SU-DHL-6 (cell line): Measurements from ENCODE around the gene SGK1.
A peak's percentile ranks its signal among the peaks of the same experiment; 100 is the strongest.
"Not testable (repeated sequence)": the region's sequence is repeated elsewhere in the genome, so short reads cannot be mapped to it uniquely, and the experiment has no call there.

Experiments
- H2AFZ ChIP-seq: fragments of 200-600 bp; sonication (generic); 2 replicates; pipeline ENCODE4 v1.6.1; 2014; ENCODE audit warnings: low read depth, mild to moderate bottlenecking, moderate library complexity, mixed read lengths, antibody characterized with exemption, low read length; ENCODE audit not compliant: severe bottlenecking
- H3F3A ChIP-seq: fragments of 200-600 bp; shearing (Covaris generic); 2 replicates; pipeline ENCODE4 v1.6.0; 2016; ENCODE audit warnings: antibody characterized with exemption, mild to moderate bottlenecking; ENCODE audit not compliant: insufficient read depth
- H3K27ac ChIP-seq: fragments of 200-600 bp; sonication (generic); 2 replicates; pipeline ENCODE4 v1.5.1; 2016; ENCODE audit warnings: low read depth, mild to moderate bottlenecking, low read length, moderate library complexity, mixed read lengths
- H3K27me3 ChIP-seq: fragments of 200-600 bp; sonication (generic), shearing (Covaris generic); 2 replicates; pipeline ENCODE4 v1.6.0; 2014; ENCODE audit warnings: mild to moderate bottlenecking, low read length
- H3K36me3 ChIP-seq: fragments of 200-600 bp; sonication (generic); 2 replicates; pipeline ENCODE4 v1.6.1; 2014; ENCODE audit warnings: mild to moderate bottlenecking, low read length, mixed read lengths
- H3K4me2 ChIP-seq: fragments of 300-600, 200-600 bp; shearing (Covaris generic), sonication (generic); 2 replicates; pipeline ENCODE4 v1.6.0; 2014; ENCODE audit warnings: low read length, low read depth, mild to moderate bottlenecking; ENCODE audit not compliant: poor library complexity, severe bottlenecking
- H3K4me3 ChIP-seq: fragments of 200-600 bp; sonication (generic); 2 replicates; pipeline ENCODE4 v1.5.1; 2014; ENCODE audit warnings: antibody characterized with exemption, low read length, mild to moderate bottlenecking, mixed read lengths; ENCODE audit not compliant: insufficient read depth, poor library complexity, severe bottlenecking
- H3K79me2 ChIP-seq: fragments of 200-600 bp; sonication (generic); 2 replicates; pipeline ENCODE4 v1.6.1; 2014; ENCODE audit warnings: mild to moderate bottlenecking, low read length, moderate library complexity; ENCODE audit not compliant: insufficient read depth
- H3K9ac ChIP-seq: fragments of 200-600 bp; sonication (generic); 2 replicates; pipeline ENCODE4 v1.7.0; 2014; ENCODE audit warnings: mild to moderate bottlenecking, low read length
- H3K9me2 ChIP-seq: fragments of 200-600 bp; sonication (generic); replicated peaks from 2 replicates; pipeline ENCODE4 v1.6.1; 2014; ENCODE audit warnings: low read length; ENCODE audit not compliant: insufficient read depth
- H3K9me3 ChIP-seq: fragments of 200-600 bp; sonication (generic); 2 replicates; pipeline ENCODE4 v1.6.1; 2014; ENCODE audit warnings: low read length, mixed read lengths; ENCODE audit not compliant: insufficient read depth
- H4K20me1 ChIP-seq: fragments of 200-600 bp; sonication (generic); 2 replicates; pipeline ENCODE4 v1.6.1; 2014; ENCODE audit warnings: low read depth, mild to moderate bottlenecking, antibody characterized with exemption, low read length, moderate library complexity, mixed read lengths
- CTCF ChIP-seq: fragments of 200-600 bp; sonication (generic); IDR thresholded peaks from one replicate; pipeline ENCODE4 v1.5.1; 2017; ENCODE audit warnings: antibody characterized with exemption, mild to moderate bottlenecking, low read length, moderate library complexity; ENCODE audit not compliant: insufficient read depth, poor library complexity, severe bottlenecking
- EZH2phosphoT487 ChIP-seq: fragments of 200-600 bp; sonication (generic), shearing (Covaris generic); conservative IDR thresholded peaks from 2 replicates; pipeline ENCODE4 v1.6.1; 2018; ENCODE audit warnings: mild to moderate bottlenecking, antibody characterized with exemption, low read length, moderate library complexity, mixed read lengths

The SGK1 gene

DNA sequence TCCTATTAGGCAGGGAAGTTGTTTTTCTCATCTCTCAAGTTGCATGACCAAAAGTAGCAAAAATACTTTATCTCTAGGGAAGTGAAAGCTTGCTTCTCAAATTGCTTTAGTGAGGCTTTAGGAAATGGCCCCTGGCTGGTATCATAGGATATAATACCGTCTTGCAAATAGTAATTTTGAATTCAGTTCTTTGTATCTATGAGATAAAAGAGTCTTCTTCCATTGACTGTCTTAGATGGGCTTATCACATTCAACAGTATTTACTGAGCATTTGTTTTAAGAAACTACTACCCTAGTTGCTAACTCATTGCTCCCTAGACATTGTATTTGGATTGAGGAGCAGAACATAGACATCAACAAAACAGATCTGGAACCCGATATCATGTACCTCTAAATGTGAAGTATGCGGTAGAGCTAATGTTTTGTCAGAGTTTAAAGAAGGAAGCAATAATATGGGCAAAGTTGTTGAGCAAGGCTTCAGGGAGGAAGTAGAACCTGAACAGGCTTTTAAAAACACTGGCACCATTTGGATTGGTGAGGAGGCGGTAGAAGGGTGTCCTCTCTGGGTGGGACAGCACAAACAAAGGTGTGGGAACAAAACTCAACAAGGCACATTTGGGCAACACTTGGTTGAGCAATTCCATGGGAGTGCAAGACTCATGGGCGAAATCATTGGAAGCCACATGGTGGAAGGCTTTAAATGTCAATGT, 101.5 kb downstream of the SGK1 start:
- no peaks in the 10 kb centered on the region for H3K9me2 ChIP-seq
- TF ChIP-seq EZH2phosphoT487 (no peak), CTCF (no peak)
- peak overlapping the region; percentile 6 for H2AFZ ChIP-seq
- no peaks in the 10 kb centered on the region for H3K27me3 ChIP-seq
- H3K79me2 ChIP-seq, result no peaks in the 10 kb centered on the region
- H4K20me1 ChIP-seq, result no peaks in the 10 kb centered on the region
- peaks cover 74% of the 10 kb centered on the region for H3F3A ChIP-seq
- H3K4me2 ChIP-seq, result peak overlapping the region; percentile 64
- no peaks in the 10 kb centered on the region for H3K9me3 ChIP-seq
- no peaks in the 10 kb centered on the region for H3K36me3 ChIP-seq
- peak overlapping the region; percentile 94 for H3K27ac ChIP-seq
- H3K9ac ChIP-seq, result peak overlapping the region; percentile 34
- no peak overlapping the region for H3K4me3 ChIP-seq

- not testable (repeated sequence) for H3K79me2 ChIP-seq, H3K9ac ChIP-seq, H3K9me2 ChIP-seq, H3K4me3 ChIP-seq, H3K9me3 ChIP-seq, H3K36me3 ChIP-seq, H4K20me1 ChIP-seq, H2AFZ ChIP-seq, H3K27me3 ChIP-seq
- peak overlapping the region; percentile 56 for H3K4me2 ChIP-seq
- H3F3A ChIP-seq, result peaks cover 68% of the 10 kb centered on the region
- peak overlapping the region; percentile 91; the same call in 1 of the 2 replicates for H3K27ac ChIP-seq
Observed at GRCh38 chr6:134213410-134213809, 104.5 kb downstream of the SGK1 start.

- H2AFZ ChIP-seq, result peak overlapping the region; percentile 60
- H3K4me3 ChIP-seq, result peak overlapping the region; percentile 45
- H3K27me3 ChIP-seq, result no peaks in the 10 kb centered on the region
- TF ChIP-seq EZH2phosphoT487 (no peak), CTCF (no peak)
- no peaks in the 10 kb centered on the region for H3K9me3 ChIP-seq
- no peaks in the 10 kb centered on the region for H4K20me1 ChIP-seq
- peak overlapping the region; percentile 49 for H3K9ac ChIP-seq
- no peaks in the 10 kb centered on the region for H3K36me3 ChIP-seq
- peak overlapping the region; percentile 88 for H3K27ac ChIP-seq
- H3F3A ChIP-seq, result peaks cover 52% of the 10 kb centered on the region
- H3K4me2 ChIP-seq, result peak overlapping the region; percentile 91
- H3K79me2 ChIP-seq, result no peaks in the 10 kb centered on the region
- H3K9me2 ChIP-seq, result no peaks in the 10 kb centered on the region
Observed at GRCh38 chr6:134211297-134211696, 106.6 kb downstream of the SGK1 start.

DNA sequence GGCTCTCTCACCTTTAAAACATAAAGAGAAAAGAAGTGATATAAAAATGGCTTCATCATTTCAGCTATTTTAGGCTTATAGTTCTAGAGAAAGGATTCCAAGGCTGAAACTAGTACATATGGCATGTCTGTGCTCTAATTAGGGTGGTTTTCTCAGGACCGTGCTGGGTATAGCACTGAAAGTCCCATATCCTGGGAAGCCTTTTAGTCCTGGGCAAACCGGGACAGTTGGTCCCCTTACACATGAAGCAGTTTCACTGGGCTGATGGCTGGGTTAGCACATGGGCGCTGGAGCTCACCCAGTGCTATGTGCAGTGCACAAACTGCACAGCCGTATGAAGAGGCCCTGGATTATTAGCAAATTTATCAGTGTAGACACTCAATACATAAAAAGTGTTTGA, 110.5 kb downstream of the SGK1 start:
- no peaks in the 10 kb centered on the region for H3K27me3 ChIP-seq
- H3K4me3 ChIP-seq, result no peak overlapping the region
- H3K27ac ChIP-seq, result peak overlapping the region; percentile 68
- H3K4me2 ChIP-seq, result peak overlapping the region; percentile 1
- TF ChIP-seq EZH2phosphoT487, result no peak
- TF ChIP-seq CTCF, result no peak
- no peaks in the 10 kb centered on the region for H3K79me2 ChIP-seq
- no peaks in the 10 kb centered on the region for H4K20me1 ChIP-seq
- H3K9ac ChIP-seq, result peak overlapping the region; percentile 25
- H3K9me2 ChIP-seq, result no peaks in the 10 kb centered on the region
- no peaks in the 10 kb centered on the region for H3K9me3 ChIP-seq
- H2AFZ ChIP-seq, result peak overlapping the region; percentile 81
- H3K36me3 ChIP-seq, result peaks cover 6% of the 10 kb centered on the region; the same call in 1 of the 2 replicates
- peaks cover 49% of the 10 kb centered on the region for H3F3A ChIP-seq
